GM12892 (cell line): Measurements from ENCODE around the gene PPP1R15B.
"Not testable (repeated sequence)": the region's sequence is repeated elsewhere in the genome, so short reads cannot be mapped to it uniquely, and the experiment has no call there.

Experiments
- DNase-seq: peaks from one replicate; pipeline ENCODE4 v3.0.0; 2011; ENCODE audit not compliant: insufficient read length
- FAIRE-seq: peaks from 2 replicates; lab custom pipeline; 2011; peaks lifted over from hg19 to GRCh38; lab: Jason Lieb, UNC
- POLR2A ChIP-seq: IDR thresholded peaks from 2 replicates; pipeline ENCODE4 v1.6.1; 2011; ENCODE audit warnings: low read depth, low read length, control low read depth
- POLR2AphosphoS5 ChIP-seq: IDR thresholded peaks from 2 replicates; pipeline ENCODE4 v1.6.1; 2011; ENCODE audit warnings: low read depth, low read length, control low read depth
- TAF1 ChIP-seq: IDR thresholded peaks from 2 replicates; pipeline ENCODE4 v1.6.1; 2011; ENCODE audit warnings: low read depth, mild to moderate bottlenecking, control low read depth, low read length, borderline replicate concordance

PPP1R15B gene

GRCh38 chr1:204426474-204426873 is 14.9 kb upstream of the PPP1R15B start:
- TF ChIP-seq POLR2A (no peak), TAF1 (no peak), POLR2AphosphoS5 (no peak)
- no peak for DNase-seq
- FAIRE-seq: no peak

GRCh38 chr1:204426035-204426436 is 14.4 kb upstream of the PPP1R15B start:
- DNase-seq (no peak), FAIRE-seq (no peak)
- no peak for TF ChIP-seq POLR2AphosphoS5
- TF ChIP-seq TAF1: no peak
- TF ChIP-seq POLR2A: no peak

- no peak for FAIRE-seq
- no peak for TF ChIP-seq TAF1
- no peak for TF ChIP-seq POLR2A
- TF ChIP-seq POLR2AphosphoS5: no peak
- no peak for DNase-seq
Observed at GRCh38 chr1:204424621-204425020, 13.0 kb upstream of the PPP1R15B start.

- not testable (repeated sequence) for DNase-seq, FAIRE-seq
Observed at GRCh38 chr1:204422061-204422705, 10.6 kb upstream of the PPP1R15B start.

- TF ChIP-seq POLR2A (no peak), TAF1 (no peak), POLR2AphosphoS5 (no peak)
- FAIRE-seq (no peak), DNase-seq (no peak)
Observed at GRCh38 chr1:204421441-204421840, 9.8 kb upstream of the PPP1R15B start.

GRCh38 chr1:204420039-204421004 is 8.7 kb upstream of the PPP1R15B start:
- TF ChIP-seq POLR2A (no peak), TAF1 (no peak), POLR2AphosphoS5 (no peak)
- no peak for FAIRE-seq
- no peak for DNase-seq

- DNase-seq (no peak), FAIRE-seq (no peak)
- TF ChIP-seq POLR2AphosphoS5 (no peak), POLR2A (no peak), TAF1 (no peak)
Observed at GRCh38 chr1:204419064-204419403, 7.4 kb upstream of the PPP1R15B start.

- TF ChIP-seq POLR2AphosphoS5: no peak
- no peak for TF ChIP-seq POLR2A
- TF ChIP-seq TAF1: no peak
- no peak for DNase-seq
- FAIRE-seq: no peak
Observed at GRCh38 chr1:204418174-204419063, 6.8 kb upstream of the PPP1R15B start.

GRCh38 chr1:204417074-204417997 is 5.7 kb upstream of the PPP1R15B start:
- no peak for FAIRE-seq
- no peak for TF ChIP-seq POLR2A
- no peak for TF ChIP-seq POLR2AphosphoS5
- DNase-seq: no peak

GRCh38 chr1:204416589-204417073 is 5.0 kb upstream of the PPP1R15B start:
- TF ChIP-seq POLR2AphosphoS5 (no peak), TAF1 (no peak), POLR2A (no peak)
- no peak for FAIRE-seq
- DNase-seq: no peak
